Right lung (tissue), 5 donors: ENCODE measurements around the gene THUMPD2. TPM values are rescaled to one million over a fixed set of nuclear protein-coding genes. Genes with fewer than 3 reads are reported as not detected.

ENCODE experiments used
- polyA plus RNA-seq, 5 donors: library from polyadenylated mRNA; unstranded; fragments of 120-200 nt; gene quantifications; one replicate each; pipeline versions ENCODE4 v1.2.1 to v1.2.3, GENCODE V29; 2013; ENCODE audit warnings: inconsistent platforms in 1 of 5, low replicate concordance in 1 of 5; ENCODE audit not compliant: insufficient read length in 5 of 5, insufficient read depth in 1 of 5

The THUMPD2 gene
- polyA plus RNA-seq, 5 donors = 26.0 to 38.1 (median 30.3) TPM

Other genes starting within 250 kb of the THUMPD2 start
- 10 to 100 TPM in 4 of 5 donors, 1 to 10 TPM in 1; 8.8 to 11.3 (median 10.3) TPM for gene TMEM178A, start 113.3 kb downstream of the THUMPD2 start, polyA plus RNA-seq